SK-N-SH treated with all-trans-retinoic acid at 6 μM for 48 hours (cell line): ENCODE data around the gene GNAQ.

Experiments used
- ISL1 ChIP-seq: fragments of 250-450 bp; sonication (Bioruptor Pico); IDR thresholded peaks from 2 replicates; pipeline ENCODE4 v2.1.2; 2022; ENCODE audit warnings: mild to moderate bottlenecking, moderate library complexity
- PATZ1 ChIP-seq: fragments of 250-450 bp; sonication (Bioruptor Pico); IDR thresholded peaks from 2 replicates; pipeline ENCODE4 v1.8.0; 2020; ENCODE audit warnings: mild to moderate bottlenecking, moderate library complexity, borderline replicate concordance
- TF ChIP-seq, protein P1 (sequence below): fragments of 250-450 bp; sonication (Bioruptor Pico); IDR thresholded peaks from 2 replicates; pipeline ENCODE4 v1.5.1; 2020; ENCODE audit warnings: low read depth, mild to moderate bottlenecking, moderate library complexity

DNA sequence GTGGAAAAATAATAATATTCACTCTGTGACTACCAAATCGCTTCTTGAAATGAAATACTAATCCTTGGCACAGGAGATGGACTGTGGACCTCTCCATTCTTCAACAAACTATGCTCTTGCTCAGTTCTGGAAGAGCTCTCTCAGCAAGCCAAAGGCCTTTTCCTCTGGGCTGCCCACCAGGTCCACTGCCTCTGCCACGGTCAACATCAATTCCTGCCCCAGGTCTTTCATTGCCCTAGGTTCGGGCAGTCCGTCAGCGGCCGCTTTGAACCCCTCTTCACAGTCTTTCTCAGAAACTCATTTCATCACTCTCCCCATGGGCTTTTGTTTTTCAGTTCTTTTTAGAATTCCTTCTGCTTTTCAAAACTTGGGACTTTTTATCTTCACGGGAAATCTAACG is 64.9 kb downstream of the GNAQ start:
- TF ChIP-seq PATZ1 (CRISPR knock-in tag) (no peak), ISL1 (CRISPR knock-in tag) (no peak)
- TF ChIP-seq, protein P1, sequence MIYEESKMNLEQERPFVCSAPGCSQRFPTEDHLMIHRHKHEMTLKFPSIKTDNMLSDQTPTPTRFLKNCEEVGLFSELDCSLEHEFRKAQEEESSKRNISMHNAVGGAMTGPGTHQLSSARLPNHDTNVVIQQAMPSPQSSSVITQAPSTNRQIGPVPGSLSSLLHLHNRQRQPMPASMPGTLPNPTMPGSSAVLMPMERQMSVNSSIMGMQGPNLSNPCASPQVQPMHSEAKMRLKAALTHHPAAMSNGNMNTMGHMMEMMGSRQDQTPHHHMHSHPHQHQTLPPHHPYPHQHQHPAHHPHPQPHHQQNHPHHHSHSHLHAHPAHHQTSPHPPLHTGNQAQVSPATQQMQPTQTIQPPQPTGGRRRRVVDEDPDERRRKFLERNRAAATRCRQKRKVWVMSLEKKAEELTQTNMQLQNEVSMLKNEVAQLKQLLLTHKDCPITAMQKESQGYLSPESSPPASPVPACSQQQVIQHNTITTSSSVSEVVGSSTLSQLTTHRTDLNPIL (CRISPR knock-in tag) = no peak
